ENCODE data around the gene SEC14L6. TPM values are rescaled to one million over a fixed set of nuclear protein-coding genes. Genes with fewer than 3 reads are reported as not detected.

The SEC14L6 gene
- polyA plus RNA-seq, 3 donors = not detected

DNA sequence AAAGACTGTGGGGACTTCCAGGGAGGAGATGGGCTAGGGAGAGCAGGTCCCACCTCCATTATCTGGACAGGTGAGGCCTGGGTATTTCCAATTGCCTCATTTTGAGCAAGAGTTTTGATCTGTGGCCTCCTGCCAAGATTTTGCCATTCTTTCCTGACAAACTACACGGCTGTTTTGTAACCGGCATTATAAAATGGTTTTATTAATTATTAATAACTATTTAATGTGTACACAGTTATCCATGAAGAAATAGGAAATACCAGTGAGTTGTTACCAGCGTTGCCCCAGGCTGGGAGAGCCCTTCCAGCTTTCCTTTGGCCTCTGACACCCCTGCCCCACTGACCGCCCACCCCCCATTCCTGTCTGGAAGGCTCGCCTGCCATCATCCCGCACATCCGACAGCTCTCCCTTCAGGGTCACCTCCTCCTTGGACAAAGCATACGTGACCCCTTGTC lies 59.9 kb downstream of the SEC14L6 start:
- Mint-ChIP-seq H3K36me3 (no peaks in the 10 kb centered on the region), H3K4me3 (no peak overlapping the region), H3K27me3 (ENCODE audit: low read depth in 3 of 3) (peaks cover 4 to 14% (median 13%) of the 10 kb centered on the region in 3 donors), H3K27ac (peak overlapping the region in 1 of 7 donors; percentile 35), H3K4me1 (no peaks in the 10 kb centered on the region), H3K9me3 (peaks cover 0 to 2% (median 0%) of the 10 kb centered on the region in 7 donors)
- no peak overlapping the region for H3K4me2 ChIP-seq (replicated peaks; ENCODE audit: extremely low read depth, low read length, poor library complexity, severe bottlenecking)
- no peaks in the 10 kb centered on the region for H3K79me2 ChIP-seq (ENCODE audit: insufficient read depth, low read length)
- intact Hi-C loops (cut with micrococcal nuclease) = no loop called here
- DNase-seq = no peak
- 96% methylated on average over 5 of the region's 8 CpGs for WGBS (ENCODE audit: insufficient coverage)
- H3K27me3 ChIP-seq (ENCODE audit: control insufficient read depth in 2 of 2, insufficient read depth in 2 of 2, low read length in 2 of 2) = no peaks in the 10 kb centered on the region
- H3K27ac ChIP-seq (ENCODE audit: low read depth in 1 of 2, low read length in 2 of 2) = no peak overlapping the region
- no peak overlapping the region for H2AFZ ChIP-seq (ENCODE audit: insufficient read depth, low read depth, low read length, poor library complexity, severe bottlenecking)
- TF ChIP-seq, protein P1, sequence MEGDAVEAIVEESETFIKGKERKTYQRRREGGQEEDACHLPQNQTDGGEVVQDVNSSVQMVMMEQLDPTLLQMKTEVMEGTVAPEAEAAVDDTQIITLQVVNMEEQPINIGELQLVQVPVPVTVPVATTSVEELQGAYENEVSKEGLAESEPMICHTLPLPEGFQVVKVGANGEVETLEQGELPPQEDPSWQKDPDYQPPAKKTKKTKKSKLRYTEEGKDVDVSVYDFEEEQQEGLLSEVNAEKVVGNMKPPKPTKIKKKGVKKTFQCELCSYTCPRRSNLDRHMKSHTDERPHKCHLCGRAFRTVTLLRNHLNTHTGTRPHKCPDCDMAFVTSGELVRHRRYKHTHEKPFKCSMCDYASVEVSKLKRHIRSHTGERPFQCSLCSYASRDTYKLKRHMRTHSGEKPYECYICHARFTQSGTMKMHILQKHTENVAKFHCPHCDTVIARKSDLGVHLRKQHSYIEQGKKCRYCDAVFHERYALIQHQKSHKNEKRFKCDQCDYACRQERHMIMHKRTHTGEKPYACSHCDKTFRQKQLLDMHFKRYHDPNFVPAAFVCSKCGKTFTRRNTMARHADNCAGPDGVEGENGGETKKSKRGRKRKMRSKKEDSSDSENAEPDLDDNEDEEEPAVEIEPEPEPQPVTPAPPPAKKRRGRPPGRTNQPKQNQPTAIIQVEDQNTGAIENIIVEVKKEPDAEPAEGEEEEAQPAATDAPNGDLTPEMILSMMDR (IDR thresholded peaks at IDR 0.05) = no peak
- H3K9ac ChIP-seq (ENCODE audit: insufficient read depth, low read length, poor library complexity, severe bottlenecking) = no peak overlapping the region
- no peaks in the 10 kb centered on the region for H3K9me3 ChIP-seq (replicated peaks in 1 of 2; ENCODE audit: control insufficient read depth in 1 of 2, insufficient read depth in 1 of 2, low read length in 2 of 2)
- H3K4me3 ChIP-seq (replicated peaks in 1 of 3; ENCODE audit: low read depth in 2 of 3, low read length in 3 of 3) = no peak overlapping the region
- no peaks in the 10 kb centered on the region for H3K36me3 ChIP-seq (replicated peaks in 1 of 2; ENCODE audit: control insufficient read depth in 1 of 2, insufficient read depth in 2 of 2, low read length in 2 of 2)
- no peaks in the 10 kb centered on the region for H4K20me1 ChIP-seq (ENCODE audit: insufficient read depth, low read length)
- no peaks in the 10 kb centered on the region for H3K4me1 ChIP-seq (ENCODE audit: control insufficient read depth in 1 of 2, insufficient read depth in 2 of 2, low read length in 2 of 2)

DNA sequence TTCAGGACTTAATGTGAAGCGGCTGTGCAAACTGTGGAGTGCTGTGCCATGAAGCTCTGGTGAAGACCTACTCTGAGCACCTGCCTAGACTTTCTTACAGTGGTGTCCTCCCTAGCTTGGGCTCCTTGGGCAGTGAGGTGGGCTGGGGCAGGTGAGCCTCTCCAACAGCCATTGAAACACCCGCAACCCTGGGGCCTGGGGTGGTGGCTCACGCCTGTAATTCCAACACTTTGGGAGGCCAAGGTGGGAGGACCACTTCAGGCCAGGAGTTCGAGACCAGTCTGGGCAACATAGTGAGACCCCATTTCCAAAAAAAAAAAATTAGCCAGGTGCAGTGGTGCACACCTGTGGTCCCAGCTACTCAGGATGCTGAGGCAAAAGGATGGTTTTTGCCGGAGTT lies 60.4 kb downstream of the SEC14L6 start:
- Mint-ChIP-seq H3K4me1 (no peaks in the 10 kb centered on the region), H3K4me3 (no peak overlapping the region), H3K27me3 (ENCODE audit: low read depth in 3 of 3) (peaks cover 4 to 14% (median 13%) of the 10 kb centered on the region in 3 donors), H3K9me3 (peaks cover 0 to 2% (median 0%) of the 10 kb centered on the region in 7 donors), H3K27ac (no peak overlapping the region), H3K36me3 (no peaks in the 10 kb centered on the region)
- H3K36me3 ChIP-seq (replicated peaks in 1 of 2; ENCODE audit: control insufficient read depth in 1 of 2, insufficient read depth in 2 of 2, low read length in 2 of 2) = no peaks in the 10 kb centered on the region
- intact Hi-C loops (cut with micrococcal nuclease) = no loop called here
- DNase-seq = no peak
- no peaks in the 10 kb centered on the region for H3K27me3 ChIP-seq (ENCODE audit: control insufficient read depth in 2 of 2, insufficient read depth in 2 of 2, low read length in 2 of 2)
- 93% methylated on average over 3 of the region's 5 CpGs for WGBS (ENCODE audit: insufficient coverage)
- no peaks in the 10 kb centered on the region for H3K79me2 ChIP-seq (ENCODE audit: insufficient read depth, low read length)
- no peak overlapping the region for H3K4me2 ChIP-seq (replicated peaks; ENCODE audit: extremely low read depth, low read length, poor library complexity, severe bottlenecking)
- no peak overlapping the region for H3K27ac ChIP-seq (ENCODE audit: low read depth in 1 of 2, low read length in 2 of 2)
- no peaks in the 10 kb centered on the region for H3K4me1 ChIP-seq (ENCODE audit: control insufficient read depth in 1 of 2, insufficient read depth in 2 of 2, low read length in 2 of 2)
- no peak overlapping the region for H2AFZ ChIP-seq (ENCODE audit: insufficient read depth, low read depth, low read length, poor library complexity, severe bottlenecking)
- H3K4me3 ChIP-seq (replicated peaks in 1 of 3; ENCODE audit: low read depth in 2 of 3, low read length in 3 of 3) = no peak overlapping the region
- no peaks in the 10 kb centered on the region for H4K20me1 ChIP-seq (ENCODE audit: insufficient read depth, low read length)
- no peak overlapping the region for H3K9ac ChIP-seq (ENCODE audit: insufficient read depth, low read length, poor library complexity, severe bottlenecking)
- TF ChIP-seq, protein P1 (IDR thresholded peaks at IDR 0.05) = no peak
- no peaks in the 10 kb centered on the region for H3K9me3 ChIP-seq (replicated peaks in 1 of 2; ENCODE audit: control insufficient read depth in 1 of 2, insufficient read depth in 1 of 2, low read length in 2 of 2)

Data from CD14-positive monocyte (primary cell).